GM11168 (cell line): ENCODE results near the gene CBX8.

Experiments
- in situ Hi-C: fragments of 300-500 bp; cut with MboI; formaldehyde crosslinking; loops from one replicate; pipeline ENCODE4 v1.12.0; 2022; ENCODE audit warnings: low sequenced_read_pairs; ENCODE audit not compliant: unreplicated experiment

The CBX8 gene

DNA sequence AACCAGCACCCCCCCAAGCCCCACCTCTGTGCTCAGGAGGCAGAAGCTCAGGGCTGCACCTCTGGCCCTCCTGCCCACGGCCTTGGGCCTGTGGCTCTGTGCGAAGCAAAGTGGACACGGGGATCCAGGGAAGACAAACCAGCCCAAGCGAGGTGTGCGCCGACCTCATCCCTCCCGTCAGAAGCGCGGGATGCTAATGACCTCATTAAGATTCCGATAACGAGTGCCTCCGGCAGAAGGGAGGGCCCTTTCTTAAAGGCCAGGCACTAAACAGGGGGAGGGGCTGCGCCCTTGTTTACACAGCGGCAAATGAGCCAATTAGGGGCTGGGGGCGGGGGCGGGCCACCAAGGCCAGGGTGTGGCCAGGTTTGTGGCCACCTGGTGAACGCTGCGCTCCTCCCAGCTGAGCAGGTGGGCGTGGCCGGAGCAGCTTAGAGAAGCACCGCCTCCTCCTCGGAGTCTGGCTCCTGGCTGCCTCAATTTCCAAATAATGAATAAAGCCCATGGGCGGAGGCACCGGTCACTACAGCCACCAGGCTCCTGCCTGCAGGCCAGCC, 39.2 kb upstream of the CBX8 start:
- in situ Hi-C loops, result no loop called here

DNA sequence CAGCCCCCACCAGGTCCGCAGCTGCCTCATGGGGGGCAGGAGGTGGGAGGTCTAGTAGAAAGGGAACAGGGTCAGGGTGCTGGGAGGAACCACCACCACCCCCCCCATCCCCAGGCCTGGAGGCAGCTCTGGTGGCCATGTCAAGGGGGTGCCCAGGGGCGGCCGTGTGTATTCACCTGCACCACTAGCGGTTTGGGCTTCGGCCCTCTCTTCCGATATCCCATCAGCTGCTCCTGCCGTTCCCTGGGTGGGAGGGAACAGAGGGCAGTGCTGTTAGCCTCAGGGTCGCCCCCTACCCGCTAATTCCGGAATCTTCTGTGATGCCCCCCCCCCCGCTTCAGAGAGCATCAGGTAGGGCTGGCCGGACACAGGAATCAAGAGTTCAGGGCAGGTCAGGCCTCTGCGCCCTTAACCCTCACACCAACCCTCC, 38.6 kb upstream of the CBX8 start:
- in situ Hi-C loops, result no loop called here

DNA sequence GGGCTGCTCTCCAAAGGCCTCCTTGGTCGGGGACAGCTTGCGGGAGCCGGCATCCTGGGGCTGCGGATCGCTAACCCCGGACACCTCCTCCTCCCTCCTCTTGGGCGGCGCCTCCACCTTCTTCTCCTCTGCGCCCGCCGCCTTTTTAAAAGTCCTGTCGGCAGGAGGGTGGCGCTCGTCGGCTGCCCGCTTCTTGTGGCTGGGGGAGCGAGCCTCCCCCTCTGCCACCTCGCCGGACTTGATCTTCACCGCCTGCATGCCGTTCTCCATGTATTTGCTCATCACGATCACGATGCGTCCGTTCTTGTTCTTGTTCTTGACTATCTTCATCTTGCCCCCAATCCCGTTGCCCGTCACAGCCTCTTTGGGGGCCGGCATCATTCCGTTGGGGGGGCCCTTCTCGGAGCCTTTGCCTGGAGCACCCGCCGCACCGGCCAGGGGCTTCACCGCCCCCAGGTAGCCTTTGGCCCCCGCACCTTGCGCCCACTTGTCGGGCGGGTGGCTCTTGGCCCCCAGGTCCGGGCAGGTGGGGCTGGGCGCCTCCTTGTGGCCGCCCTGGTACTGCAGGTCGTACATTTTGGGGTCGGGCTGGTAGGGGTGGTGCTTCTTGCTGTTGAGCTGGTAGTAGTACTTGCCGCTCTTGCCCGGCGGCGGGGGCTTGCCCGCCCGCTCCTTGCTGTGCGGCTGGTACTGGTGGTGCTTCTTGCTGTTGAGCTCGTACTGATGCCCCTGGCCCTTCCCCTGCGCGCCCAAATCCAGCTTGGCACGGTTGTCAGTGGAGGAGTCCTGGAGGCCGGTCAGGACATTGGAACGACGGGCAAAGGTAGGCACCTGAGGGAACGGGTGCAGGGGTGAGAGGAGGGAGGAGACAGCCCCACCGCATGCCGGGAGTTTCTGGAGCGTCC, 37.9 kb upstream of the CBX8 start:
- in situ Hi-C loops, result no loop called here

DNA sequence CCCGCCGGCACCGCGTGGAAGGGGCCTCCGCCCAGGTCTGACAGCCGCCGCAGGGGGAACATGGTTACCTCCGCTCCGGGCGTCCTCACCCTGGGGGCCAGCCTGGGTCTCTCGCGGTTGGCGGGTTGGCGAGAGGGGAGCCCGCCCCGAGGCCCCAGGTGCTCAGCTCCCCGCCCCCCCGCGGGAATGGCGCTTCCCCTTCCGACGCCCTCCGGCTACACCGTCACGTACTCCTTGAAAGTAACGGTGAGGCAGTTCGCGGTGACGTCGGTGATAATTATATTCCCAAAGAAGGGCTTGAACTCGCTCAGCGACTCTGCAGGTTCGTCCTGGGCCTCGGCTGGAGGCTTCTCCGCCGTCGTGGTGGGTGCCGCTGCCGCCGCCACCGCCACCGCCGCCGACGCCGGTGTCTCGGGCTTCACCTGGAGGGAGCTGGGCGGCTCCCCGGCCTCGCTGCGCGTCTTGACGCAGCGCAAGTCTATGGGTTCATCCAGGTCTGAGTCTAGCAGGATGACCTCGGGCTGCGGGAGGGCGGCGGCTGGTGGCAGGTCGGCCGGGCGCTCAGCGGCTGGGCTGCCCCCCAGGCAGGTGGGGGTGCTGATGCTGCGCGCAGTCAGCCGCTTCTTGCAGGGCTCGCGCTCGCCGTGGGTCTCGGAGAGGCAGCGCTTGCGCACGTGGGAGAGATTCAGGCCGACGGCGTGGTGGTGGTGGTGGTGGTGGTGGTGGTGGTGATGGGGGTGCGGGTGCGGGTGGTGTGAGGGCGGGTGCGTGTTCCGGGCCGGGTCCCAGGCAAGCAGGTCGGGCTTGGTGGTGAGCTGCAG, 37.1 kb upstream of the CBX8 start:
- in situ Hi-C loops, result no loop called here

DNA sequence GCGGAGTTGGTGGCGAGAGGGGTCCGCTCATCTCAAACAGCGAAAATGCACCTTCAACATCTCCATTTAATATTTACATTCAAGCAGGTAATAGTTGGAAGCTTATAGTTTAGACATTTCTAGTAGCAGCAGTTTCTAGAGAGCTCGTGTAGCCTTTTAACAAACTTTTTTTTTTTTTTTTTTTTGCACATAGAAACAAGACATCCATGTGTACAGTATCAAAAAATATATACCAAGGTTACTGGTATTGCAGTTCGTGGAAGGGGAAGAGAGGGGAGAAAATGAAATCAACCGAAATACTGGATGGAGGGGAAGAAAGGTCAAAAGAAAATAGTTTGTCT, 36.2 kb upstream of the CBX8 start:
- in situ Hi-C loops, result no loop called here

DNA sequence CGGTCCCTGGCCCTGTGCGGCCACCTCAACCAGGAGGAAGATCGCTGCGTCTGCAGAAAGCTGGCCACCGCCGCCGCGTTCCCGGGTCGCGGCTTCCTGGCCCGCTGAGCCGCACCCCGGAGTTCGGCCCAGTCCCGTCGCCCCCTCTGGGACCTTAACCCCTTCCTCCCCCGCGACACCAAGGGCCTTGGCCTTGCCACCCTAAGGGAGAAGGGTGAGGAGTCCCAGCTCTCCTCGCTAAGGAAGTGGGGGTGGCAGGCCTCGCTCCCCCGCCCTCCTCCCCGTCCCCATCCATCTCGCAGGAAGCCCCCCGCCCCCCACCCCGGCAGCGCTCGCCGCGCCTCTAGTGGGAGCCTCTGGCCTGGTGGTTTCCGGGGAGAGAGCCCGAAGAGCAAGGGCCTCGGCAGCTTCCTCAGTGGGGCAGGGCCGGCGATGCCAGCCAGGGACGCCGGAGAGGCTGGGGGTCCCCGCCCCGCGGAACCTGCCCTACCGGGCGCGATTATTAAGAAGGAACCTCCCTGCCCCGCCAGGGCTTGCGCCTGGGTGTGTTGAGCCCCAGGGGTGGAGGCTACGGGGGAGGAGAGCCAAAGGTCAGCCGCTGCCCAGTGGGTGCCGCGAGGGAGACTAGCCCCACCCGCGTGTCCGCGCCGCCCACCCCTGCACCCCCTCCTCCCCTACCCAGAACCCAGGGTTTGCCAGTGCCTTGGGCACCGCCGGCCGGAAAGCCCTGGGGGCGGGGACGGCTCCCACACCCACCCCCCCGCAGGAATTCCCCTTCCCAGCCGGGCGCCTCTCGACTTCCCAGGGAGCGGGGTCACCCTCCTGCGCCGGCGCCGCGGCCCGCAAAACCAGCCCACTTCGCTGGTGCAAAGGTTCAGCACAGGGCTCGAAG, 35.6 kb upstream of the CBX8 start:
- in situ Hi-C loops, result no loop called here

DNA sequence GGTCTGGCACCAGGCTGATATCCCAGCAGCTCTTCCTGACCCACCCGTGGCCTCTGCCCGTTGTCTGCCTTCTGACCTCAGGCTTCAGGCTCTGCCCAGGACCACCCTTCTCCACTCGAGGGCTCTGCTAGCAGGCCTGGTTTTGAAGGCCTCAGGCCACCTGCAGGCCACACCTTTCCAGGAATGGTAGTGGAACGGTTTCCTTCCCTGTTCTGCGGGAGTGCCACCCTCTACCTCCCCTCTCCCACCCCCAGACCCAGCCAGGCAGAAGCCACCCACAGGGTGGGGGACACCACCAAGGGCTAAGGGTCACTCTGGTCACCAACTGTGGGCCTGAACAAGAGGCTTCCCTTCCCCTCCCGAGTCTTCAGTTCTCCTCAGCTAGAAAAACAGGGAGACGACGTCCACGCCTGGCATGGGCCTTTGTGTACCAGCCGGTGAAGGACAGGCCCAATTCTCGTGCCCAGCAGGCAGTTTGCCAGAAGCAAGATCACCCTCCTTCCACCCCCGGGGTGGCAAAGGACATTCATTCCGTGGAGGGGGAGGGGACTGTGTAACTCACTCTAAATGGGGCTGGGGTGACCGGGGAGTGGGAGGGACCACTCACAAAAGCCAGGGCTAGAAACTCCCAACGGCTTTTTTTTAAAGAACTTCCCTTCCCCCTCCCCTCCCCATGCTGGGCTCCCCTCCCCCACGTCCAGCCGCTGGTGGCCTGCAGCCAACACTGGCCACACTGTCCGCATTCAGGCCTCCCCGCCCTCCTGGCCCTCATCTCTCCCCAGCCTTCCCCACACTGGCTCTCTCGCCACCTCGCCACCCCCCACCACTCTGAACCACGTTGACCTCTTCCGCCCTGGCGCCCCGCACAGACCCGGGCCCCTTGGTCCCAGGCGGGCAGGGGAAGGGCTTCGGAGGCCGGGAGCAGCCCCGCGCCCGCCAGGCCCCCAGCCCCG, 34.7 kb upstream of the CBX8 start:
- in situ Hi-C loops, result no loop called here

DNA sequence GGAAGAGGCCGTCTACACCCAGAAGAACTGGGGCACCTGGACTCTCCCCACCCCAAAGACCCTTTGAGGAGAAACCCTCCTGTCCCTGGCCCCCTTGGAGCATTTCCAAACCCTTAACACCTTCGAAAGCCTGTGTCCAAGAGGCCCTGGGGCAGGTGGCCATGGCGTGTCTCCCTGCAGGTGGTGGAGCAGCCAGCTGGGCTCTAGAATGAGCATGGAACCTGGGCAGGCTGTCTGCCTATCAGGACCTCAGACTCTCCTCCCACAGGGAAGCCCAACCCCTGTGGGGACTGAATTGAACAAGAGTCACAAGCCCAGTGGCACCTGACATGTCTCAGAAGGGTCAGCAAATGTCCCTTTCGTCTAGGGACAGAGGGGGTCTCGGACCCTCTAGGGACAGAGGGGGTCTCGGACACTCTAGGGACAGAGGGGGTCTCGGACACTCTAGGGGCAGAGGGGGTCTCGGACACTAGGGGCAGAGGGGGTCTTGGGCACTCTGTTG, 33.9 kb upstream of the CBX8 start:
- in situ Hi-C loops, result no loop called here

DNA sequence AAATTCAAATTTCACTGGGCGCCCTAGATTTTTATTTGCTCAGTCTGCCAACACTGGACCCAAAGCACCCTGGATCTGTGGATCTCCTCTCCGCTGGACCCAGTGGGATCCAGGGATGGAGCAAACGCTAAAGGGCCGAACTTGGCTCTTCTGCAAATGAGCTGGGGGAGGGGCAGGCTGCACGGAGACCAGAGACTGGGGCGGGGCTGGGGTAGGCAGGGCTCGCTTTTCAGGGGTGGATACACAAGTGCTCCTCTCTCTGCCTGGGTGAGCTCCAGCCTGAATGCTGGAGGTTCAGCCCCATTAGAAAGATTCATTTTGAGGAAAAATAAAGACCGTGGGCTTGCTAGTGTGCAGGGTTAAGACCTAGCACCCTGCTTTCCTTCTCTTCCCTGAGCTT, 33.4 kb upstream of the CBX8 start:
- in situ Hi-C loops, result no loop called here

DNA sequence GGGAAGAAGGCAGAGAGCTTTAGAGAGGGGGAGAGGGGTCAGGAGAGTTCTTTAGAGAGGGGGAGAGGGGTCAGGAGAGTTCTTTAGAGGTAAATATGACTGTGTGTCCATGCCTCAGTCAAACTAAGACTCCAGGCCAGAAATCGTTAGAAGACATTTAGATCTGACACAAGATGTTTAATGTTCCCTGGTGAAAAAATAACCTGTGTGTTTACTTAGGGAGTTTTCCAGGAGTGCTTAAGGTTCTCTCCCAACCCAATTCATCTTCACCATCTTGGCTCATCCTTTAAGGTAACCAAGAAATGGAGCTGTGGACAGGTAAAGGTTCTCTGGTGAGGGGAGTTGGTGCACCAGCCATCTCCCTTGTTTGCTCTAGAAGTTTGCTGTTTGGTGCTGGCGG, 32.6 kb upstream of the CBX8 start:
- in situ Hi-C loops, result no loop called here

DNA sequence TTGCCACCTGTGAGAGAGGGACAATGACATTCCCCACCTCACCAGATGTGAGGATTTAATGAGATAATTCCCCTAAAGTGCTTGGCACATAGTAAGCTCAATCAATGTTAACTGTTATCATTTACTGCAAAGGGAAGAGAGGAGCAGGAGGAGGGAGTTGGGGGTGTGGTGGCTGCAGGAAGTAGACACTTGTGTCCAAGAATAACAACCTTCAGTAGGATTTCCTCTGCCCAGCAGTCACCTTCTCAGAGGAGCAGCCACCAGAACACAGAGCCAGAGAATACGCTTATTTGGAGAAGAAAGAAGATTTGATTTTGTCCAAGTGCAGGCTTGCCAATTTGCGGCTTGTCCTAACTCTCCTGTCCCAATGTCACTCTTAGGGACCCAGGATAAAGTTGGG, 32.1 kb upstream of the CBX8 start:
- in situ Hi-C loops, result no loop called here

DNA sequence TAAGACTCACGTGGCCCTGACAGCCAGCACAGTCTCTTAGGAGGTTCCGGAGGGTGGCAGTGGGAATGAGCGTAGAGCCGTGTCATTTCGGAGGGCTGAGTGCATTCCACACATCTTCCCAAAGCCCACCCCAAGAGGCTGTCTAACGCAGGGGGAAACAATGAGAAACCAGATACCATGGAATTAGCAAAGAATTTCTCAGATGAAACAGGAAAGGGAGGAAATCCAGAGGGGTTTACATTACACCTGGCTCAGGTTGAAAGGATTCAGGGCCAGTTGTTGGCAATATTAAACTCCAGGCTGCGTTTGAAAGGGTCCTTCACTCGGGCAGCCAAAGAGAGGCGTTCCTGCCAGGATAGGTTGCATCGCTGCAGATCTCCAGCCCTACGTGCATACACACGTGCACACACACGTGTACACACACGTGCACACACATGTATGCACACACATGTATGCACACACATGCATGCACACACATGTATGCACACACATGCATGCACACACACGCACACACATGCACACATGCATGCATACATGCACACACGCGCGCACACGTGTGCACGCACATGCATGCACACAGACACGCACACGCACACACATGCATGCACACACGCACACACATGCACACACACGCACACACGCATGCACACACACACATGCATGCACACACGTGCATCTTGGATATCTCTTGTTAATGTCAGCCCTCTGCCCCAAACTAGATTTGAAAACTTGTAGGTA, 30.1 kb upstream of the CBX8 start:
- in situ Hi-C loops, result no loop called here

DNA sequence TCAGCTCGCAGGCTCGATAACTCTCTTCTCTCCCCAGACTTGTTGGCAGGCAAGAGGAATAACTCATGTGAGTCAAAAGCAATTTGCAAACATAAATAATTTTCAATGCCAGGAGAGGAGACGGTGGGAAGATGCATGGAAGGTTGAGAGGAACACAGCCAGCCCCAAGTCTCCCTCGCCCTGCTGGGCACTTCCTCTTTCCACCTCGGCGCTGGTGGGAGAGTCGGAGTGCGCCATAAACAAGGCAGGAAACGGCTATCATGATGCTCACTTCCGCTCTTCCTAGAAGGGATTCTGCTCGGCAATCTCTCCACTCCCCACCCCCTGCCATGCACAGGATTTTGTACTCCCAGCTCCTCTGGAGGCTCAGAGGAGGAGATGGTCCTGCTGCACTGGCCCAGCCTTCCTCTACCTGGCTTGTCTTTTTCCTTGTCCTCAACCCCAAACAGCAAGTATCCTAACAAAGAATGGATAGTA, 29.4 kb upstream of the CBX8 start:
- in situ Hi-C loops, result no loop called here

DNA sequence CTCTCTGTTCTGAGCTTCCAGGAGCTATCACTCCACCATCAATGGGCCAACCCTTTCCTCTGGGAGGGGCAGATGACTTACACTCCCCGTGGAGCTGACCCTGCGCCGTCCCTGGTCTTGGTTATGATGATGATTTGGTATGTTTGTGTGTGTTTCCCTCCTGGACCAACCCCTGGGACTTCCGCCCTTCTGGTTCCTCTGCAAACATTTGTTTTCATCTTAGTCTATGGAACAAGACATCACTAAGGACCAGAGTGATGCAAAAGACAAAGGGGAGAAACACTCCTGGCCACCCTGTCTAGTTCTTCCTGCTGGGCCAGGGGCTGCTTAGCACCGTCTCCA, 28.7 kb upstream of the CBX8 start:
- in situ Hi-C loops, result no loop called here

DNA sequence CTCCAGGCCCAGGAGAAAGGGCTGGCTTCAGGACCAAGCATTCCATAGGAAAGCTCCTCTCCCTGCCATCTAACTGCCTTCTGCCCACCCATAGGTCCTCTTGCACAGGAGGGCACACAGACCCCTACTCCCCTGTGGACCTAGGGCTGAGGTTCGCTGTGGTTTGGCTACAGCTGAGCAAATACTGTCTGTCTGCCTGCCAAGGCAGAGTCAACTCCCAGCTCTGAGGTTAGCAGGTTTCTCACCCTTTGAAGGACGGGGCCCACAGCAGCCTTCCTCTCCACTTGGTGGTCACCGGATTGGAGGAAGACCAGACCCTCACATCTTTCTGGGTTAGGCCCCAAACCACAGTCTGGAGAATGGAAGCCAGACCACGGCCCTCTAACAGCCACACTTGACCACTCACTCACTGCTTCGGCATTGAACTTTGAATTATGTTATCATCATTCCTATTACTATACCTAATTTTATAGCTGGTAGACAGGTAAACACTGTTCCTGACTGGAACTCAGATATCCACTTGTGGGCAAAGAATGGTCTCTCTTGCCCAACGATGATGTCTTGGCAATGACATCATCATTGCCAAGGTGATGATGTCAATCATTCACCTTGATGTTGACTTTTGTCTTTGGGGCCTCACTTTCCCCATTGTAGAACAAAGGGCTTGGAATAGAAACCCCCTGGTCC, 28.2 kb upstream of the CBX8 start:
- in situ Hi-C loops, result no loop called here

DNA sequence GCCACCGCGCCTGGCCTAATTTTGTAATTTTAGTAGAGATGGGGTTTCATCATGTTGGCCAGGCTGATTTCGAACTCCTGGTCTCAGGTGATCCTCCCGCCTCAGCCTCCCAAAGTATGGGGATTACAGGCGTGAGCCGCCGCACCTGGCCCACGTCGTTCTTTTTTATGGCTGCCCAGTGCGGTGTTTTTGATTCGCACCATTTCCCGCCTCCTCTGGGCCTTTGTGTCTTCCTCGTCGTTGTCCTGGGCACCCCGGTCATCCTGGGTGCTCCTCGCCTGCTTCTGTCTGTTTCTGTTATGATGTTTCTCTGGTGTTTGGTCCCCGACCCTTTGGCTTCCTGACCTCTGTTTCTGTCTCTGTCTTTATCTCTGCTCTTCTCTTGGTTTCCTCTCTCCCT, 27.4 kb upstream of the CBX8 start:
- in situ Hi-C loops, result no loop called here

DNA sequence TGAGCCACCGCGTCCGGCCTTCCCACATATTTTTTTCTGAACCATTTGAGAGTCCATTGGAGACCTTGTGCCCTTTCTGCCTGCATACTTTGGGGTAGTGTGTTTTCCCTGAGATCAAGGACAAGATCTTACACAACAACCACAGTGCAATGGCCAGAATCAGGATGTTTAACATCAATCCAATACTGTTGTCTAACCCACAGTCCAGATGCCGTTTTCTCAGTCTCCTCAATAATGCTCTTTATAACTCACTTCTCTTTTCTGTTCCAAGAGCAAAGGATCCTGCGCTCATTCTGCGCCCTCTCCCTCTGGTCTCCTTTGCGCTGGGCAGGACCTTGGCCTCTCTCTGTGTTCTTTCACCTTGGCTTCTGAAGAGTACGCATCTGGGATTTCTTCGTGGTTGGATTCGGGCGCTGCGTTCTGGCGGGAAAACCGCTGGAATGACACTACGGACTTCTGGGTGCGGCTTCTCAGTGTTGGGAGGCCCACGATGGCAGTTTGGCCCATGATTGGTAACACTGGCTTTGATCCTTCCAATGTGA, 25.8 kb upstream of the CBX8 start:
- in situ Hi-C loops, result no loop called here
